ENCODE data around the gene UCK1.
"Not testable (repeated sequence)": the region's sequence is repeated elsewhere in the genome, so short reads cannot be mapped to it uniquely, and the experiment has no call there.

The UCK1 gene

DNA sequence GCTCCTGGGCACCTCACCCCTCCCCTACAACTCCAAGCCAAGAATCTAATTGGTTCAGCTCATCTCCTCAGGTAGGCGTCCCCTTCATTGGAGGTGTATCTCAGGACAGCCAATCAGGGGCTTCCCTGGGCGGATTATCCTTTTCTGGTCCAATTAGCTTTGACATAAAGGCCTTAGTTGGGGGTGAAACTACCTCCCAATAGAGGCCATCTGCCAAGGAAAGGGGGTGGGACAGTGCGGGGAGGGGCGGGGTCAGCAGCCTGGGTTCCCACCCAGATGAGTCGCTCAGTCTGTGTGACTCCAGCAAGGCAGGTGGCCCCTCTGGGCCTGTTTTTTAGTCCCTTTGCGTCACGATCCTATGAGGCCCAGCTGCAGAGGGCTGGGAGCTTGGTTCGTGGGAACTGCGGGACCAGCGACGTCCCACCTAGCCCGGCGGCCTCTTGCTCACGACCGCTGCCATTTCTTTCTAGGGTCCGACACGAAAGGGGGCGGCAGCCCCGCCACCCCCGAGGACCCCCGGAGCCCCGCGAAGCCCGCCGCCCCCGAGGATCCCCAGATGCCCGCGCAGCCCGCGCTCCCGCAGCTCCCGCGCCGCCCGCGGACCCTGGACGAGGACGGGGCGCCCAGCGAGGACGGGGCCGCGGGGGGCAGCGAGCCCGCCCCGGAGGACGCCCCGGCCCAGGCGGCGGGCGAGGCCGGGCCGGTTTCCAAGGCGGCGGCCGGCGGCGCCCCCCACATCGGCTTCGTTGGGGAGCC lies 23.2 kb upstream of the UCK1 start:
- no peak for DNase-seq

GRCh38 chr9:131552030-131552429 lies 21.0 kb upstream of the UCK1 start:
- no peak for DNase-seq

- not testable (repeated sequence) for DNase-seq
These were observed 19.4 kb upstream of the UCK1 start for GRCh38 chr9:131550465-131550864.

DNA sequence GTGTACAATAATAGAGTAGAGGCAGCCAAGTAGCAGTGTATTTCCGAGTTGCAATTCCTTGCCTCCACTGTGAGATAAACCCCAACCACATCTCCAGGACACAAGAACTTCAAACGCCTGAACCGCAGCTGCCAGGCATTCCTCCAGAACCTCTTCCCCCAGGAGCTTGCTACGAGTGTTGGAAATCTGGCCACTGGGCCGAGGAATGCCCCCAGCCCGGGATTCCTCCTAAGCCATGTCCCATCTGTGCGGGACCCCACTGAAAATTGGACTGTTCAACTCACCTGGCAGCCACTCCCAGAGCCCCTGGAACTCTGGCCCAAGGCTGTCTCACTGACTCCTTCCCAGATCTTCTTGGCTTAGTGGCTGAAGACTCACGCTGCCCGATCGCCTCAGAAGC lies 18.1 kb upstream of the UCK1 start:
- not testable (repeated sequence) for DNase-seq

DNA sequence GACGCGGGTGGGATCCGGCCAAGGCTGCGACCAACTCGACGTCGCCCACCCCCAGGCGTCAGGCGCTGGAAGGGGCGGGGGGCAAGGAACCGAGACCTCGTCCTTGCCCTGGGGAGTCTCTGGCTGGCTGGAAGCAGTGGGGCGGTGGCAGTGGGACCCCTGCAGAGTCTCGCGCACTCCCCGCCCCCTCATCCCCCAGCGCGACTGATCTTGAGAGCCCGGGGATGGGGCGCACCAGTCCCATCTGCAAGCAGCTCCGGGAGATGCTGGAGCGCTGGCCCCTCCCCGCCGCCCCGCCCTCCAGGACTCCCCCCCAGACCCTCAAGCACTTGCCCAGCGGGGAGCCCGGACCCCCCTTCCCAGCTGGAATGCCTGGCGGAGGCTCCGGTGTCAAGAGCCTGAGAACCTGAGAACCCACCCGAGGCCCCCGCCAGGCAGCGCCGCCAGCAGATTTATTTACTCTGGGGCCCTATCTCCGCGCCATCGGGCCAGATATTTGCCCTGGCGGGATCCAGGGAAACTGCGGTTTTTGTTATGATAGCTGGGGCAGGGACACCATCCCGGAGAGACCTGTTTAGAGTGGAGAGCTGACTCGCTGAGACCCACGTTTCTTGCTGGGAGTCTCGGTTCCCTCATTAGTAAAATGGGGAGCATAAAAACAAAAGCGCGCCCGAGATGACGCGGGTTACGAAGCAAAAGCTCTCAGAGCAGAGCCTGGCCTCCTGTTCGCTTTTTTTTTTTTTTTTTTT lies 15.4 kb upstream of the UCK1 start:
- DNase-seq: no peak

DNA sequence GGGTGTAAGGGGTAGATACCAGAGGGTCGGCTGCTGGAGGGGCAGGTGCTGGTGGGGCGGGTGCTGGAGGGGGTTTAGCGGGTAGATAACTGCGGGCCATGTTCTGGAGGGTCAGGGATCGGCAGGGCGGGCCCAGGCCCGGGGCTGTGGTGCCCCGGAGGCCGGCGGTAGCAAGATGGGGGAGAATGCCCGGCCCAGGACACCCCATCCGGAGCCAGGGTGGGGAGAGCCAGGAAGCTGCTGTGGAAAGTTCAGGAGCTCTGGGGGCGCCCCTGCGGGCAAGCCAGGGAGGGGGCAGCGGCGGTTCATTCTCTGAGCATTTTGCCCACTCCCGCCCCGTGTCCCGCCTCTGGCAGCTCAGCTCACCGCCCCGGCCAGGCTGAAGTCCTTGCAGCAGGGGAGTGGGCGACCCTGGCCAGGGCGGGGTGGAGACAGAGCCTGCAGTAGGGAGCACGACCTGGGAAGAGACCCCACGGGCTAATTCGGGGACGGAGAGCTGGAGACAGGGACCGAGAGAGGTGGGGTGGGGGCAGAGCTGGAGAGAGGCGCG lies 14.8 kb upstream of the UCK1 start:
- no peak for DNase-seq

DNA sequence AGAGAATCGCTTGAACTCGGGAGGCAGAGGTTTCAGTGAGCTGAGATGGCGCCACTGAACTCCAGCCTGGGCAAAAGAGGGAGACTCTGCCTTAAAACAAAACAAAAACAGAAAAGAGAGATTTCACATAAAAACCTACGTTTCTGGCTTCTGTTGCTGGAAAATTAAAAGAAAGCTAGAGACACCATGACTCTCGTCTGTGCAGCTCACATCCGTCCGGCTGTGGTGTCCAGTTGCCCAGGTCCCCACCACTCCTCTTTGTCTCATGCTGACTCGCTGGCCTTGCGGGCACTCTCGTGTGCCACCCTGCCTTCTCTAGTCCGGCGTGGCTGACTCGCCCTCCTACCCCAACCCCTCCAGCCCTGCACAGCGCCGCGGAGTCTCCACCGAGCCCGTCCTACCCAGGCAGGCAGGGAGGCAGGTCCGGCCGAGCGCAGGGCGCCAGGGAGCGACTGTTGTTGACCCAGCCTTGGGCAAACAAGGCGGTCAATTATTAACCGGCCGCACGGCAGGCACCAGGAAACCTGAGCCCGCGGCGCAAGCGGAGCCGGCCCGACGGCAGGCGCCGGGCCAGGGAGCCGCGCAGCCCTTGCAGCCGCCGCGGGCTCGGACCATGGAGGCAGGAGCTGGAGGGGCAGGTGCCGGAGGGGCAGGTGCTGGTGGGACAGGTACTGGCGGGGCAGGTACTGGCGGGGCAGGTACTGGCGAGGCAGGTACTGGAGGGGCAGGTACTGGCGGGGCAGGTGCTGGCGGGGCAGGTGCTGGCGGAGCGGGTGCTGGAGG lies 14.1 kb upstream of the UCK1 start, which contains the start of gene PRRT1B:
TSS of gene PRRT1B (plus strand) at position 521 of the 783 bp plus-strand sequence. CDS start at position 614, 93 bp downstream.
- no peak for DNase-seq

- DNase-seq: no peak
These were observed 12.1 kb upstream of the UCK1 start for GRCh38 chr9:131543141-131543540.

GRCh38 chr9:131539223-131539923 lies 8.3 kb upstream of the UCK1 start:
- no peak for DNase-seq

DNA sequence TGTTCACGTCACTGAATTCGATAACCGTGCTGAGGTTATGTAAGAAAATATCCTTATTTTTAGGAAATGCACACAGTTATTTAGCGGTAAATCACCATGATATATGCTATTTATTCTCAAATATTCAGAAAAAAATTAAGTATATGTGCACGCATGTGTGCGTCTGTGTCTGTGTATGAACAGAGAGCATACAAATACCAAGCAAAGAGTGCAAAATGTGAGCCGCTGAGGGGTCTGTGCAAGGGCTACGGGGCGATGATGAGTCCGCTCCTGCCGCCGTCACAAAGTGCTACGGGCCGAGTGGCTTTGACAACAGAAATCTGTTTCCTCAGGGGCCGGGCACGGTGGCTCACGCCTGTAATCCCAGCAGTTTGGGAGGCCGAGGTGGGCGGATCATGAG lies 6.9 kb upstream of the UCK1 start:
- no peak for DNase-seq

DNA sequence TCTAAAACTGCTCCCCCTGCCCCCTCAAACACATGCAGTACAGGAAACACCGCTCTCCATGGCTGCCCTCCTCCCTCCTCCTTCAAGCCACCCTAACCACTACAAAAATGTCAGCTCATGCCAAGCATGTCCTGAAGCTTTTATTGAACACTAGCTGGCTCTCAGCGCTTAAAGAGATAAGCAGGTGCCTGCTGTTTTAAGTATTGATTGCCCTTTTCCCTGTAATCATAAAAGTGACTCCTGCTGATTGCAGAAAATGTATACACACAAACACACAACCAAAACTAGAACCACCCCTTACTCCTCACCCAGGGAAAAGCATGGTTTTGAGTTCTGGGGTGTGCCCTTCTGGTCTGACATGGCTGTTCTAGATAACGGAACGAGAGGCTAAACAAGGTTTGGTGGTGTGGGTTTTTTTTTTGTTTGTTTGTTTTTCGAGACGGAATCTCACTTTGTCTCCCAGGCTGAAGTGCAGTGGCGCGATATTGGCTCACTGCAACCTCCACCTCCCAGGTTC lies 3.7 kb upstream of the UCK1 start:
- no peak for DNase-seq

DNA sequence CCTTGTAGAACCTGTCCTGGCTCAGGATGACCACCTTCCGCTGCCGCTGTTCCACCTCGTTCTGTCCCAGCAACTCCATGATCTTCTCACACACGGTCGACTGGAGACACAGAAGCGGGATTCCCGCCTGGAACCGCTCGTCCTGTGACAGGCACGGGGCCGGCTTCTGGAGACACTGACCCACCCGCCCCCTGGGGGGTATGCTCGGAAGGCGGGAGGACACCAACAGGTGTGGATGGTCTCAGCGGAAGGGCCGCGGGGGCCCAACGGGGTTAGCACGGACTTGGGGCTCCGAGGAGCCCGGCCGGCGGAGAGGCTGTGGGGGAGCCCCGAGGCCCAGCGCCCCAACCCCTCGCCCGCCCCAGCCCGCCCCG lies 530 bp downstream of the UCK1 start:
- no peak for DNase-seq

DNA sequence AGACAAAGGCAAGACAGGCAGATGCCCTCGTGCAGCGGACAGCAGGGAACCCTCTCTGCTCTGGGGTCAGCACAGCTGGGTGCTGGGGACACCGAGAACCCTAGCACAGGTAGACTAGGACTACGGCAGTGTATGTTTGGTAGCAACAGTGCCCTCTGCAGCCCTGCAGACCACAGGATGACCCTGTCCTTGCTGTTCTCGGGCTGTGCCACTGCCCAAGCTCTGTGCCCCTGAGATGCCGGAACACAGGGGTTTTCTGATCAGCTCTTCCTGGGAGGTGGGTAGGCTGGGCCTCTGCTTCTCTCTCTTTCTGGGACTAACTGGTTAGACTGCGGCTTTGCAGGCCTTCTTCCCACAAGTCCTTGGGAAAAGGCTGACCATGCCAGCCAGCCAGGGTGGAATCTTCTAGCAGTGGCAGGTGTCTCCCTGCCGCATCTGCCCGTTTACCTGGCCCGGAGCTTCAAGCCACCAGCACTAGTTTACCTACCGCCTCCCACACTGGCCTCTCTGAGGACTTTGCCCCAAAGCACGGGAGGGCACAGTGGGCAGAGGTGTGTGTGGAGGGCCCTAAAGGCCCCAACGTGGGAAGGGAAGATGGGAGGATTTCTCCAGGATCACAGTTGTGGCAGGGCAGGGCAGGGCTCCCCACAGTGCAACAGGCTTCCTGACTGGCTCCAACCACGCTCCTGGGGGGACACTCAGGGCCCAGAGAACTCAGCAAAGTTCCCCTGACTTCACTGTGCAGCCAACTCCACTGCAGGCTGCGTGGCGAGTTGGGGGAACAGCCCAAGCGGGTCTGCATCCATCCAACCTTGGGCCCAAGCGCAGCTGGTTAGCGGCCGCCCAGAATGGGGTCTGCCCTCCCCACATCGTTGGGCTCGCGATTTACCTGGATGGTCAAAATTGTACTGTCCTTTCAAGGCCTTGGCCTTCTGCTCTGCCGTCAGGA lies 1.2 kb downstream of the UCK1 start:
- DNase-seq: no peak

- DNase-seq: no peak
These were observed 2.1 kb downstream of the UCK1 start for GRCh38 chr9:131528886-131529505.

- DNase-seq: no peak
These were observed 2.9 kb downstream of the UCK1 start for GRCh38 chr9:131528186-131528585.

DNA sequence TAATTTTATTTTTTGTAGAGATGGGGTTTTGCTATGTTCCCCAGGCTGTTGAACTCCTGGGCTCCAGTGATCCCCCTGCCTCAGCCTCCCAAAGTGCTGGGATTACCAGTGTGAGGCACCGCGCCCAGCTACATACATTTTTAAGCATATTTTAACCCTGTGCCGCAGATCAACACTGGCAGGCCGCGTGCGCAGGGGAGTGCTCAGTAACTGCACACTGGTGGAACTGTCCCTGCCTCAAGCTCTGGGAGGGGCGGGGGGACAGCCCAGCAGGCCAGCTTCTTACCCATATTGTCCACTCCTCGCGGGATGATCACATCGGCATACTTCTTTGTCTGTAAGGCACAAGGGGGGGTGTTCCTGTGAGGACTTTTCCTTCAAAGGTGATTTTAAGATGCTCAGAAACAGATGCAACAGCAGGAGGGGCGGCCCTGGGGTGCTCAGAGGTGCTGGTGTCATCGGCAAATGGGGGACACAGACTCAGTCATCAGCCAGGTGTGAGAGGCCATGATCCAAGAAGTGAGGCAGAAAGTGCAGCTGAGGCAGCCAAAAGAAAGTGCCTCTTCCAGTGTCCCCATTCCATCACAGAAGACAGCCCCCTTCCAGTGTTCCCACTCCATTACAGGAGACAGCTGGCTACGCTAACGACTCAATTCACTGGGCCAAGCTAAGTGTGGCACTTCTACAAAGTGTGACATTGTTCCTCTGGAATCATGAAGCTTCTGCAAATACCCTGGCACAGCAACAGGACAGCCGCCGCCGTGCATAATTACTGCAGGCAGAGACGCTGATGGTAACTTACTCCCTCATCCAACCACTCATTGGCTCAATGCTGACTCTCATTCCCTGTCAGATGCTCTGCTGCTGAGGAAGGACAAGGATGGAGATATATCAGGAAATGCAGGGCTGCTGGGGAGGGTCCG lies 5.2 kb downstream of the UCK1 start:
- DNase-seq: peak; percentile 50 to 84

DNA sequence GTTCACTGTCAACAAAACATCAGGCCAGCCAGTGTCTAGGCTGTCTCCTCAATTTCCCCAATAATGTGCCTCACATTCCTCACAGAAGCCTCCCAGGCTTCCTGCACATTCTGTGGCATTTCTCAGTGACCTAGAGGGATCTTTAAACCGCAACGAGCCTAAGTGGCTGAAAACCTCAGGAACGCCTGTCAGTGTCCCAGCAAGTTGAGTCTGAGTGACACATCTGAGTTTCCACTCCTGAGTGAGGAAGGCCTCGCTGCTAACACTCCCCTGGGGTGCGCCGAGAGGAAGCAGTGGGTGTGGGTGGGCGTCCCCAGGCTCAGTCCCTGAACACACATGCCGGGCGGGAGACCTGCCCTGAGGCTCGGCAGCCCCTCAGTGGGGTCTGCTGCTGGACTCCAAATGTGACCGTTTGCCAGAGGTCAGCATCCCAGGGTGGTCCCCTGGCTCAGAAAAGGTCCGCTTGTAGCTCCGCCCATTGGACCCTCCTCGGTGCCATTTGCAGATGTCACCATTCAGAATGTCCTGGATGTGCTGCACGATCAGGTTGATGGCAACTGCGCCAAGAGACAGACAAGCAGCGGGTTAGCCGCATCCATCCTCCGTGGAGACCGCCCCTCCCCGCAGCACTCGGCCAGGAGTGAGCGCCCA lies 6.3 kb downstream of the UCK1 start:
- DNase-seq: no peak

GRCh38 chr9:131523451-131524435 lies 7.3 kb downstream of the UCK1 start:
- DNase-seq: no peak

All from hippocampal formation (tissue), 2 donors.